ENCODE measurements around the gene OR4F29. TPM values are rescaled to one million over a fixed set of nuclear protein-coding genes. Genes with fewer than 3 reads are reported as not detected.

OR4F29 gene
- 0.44 TPM in 1 of 2 replicates, not detected in the other for total RNA-seq

GRCh38 chr1:451578-451977, at the start of gene OR4F29:
OR4F29 (minus strand) TSS chr1:451678; CDS start chr1:451678, 0 bp downstream.

Other genes starting within 250 kb of the OR4F29 start
- 0.44 TPM in 1 of 2 replicates, not detected in the other for gene OR4F16, start 235.0 kb upstream of the OR4F29 start, total RNA-seq

All from placental pericyte (primary cell).